WTC11 (cell line): ENCODE measurements around the gene MYL9. TPM values are rescaled to one million over a fixed set of nuclear protein-coding genes. Genes with fewer than 3 reads are reported as not detected.

Source experiments
- AR ChIP-seq: fragments of 250-450 bp; sonication (Bioruptor Pico); IDR thresholded peaks from 2 replicates; pipeline ENCODE4 v1.9.0; 2021; ENCODE audit warnings: mild to moderate bottlenecking
- ARID4B ChIP-seq: sonication (generic); formaldehyde crosslinking; IDR thresholded peaks from 2 replicates; pipeline ENCODE4 v1.8.0; 2023; ENCODE audit warnings: missing genetic modification reagents, mild to moderate bottlenecking, borderline replicate concordance
- CDX4 ChIP-seq: fragments of 250-450 bp; sonication (Bioruptor Pico); IDR thresholded peaks from 2 replicates; pipeline ENCODE4 v1.9.0; 2021; ENCODE audit warnings: moderate library complexity, mild to moderate bottlenecking, inconsistent platforms, borderline replicate concordance
- EMX1 ChIP-seq: fragments of 250-450 bp; sonication (Bioruptor Pico); IDR thresholded peaks from 2 replicates; pipeline ENCODE4 v1.8.0; 2021; ENCODE audit warnings: mild to moderate bottlenecking
- ESRRA ChIP-seq: sonication (generic); formaldehyde crosslinking; IDR thresholded peaks from 2 replicates; pipeline ENCODE4 v1.8.1; 2022; ENCODE audit warnings: mild to moderate bottlenecking, missing genetic modification reagents, borderline replicate concordance
- FOXJ3 ChIP-seq: sonication (generic); formaldehyde crosslinking; IDR thresholded peaks from 2 replicates; pipeline ENCODE4 v1.9.0; 2021; ENCODE audit warnings: missing genetic modification reagents, mild to moderate bottlenecking, borderline replicate concordance
- FOXP4 ChIP-seq: sonication (generic); formaldehyde crosslinking; IDR thresholded peaks from 2 replicates; pipeline ENCODE4 v1.8.0; 2022; ENCODE audit warnings: mild to moderate bottlenecking, missing genetic modification reagents
- GABPB1 ChIP-seq: sonication (generic); formaldehyde crosslinking; IDR thresholded peaks from 2 replicates; pipeline ENCODE4 v1.8.1; 2023; ENCODE audit warnings: mild to moderate bottlenecking, missing genetic modification reagents
- HMGA2 ChIP-seq: fragments of 250-450 bp; sonication (Bioruptor Pico); IDR thresholded peaks from 2 replicates; pipeline ENCODE4 v1.4.0; 2021; ENCODE audit warnings: mild to moderate bottlenecking, moderate library complexity
- KAT7 ChIP-seq: sonication (generic); formaldehyde crosslinking; IDR thresholded peaks from 2 replicates; pipeline ENCODE4 v1.8.1; 2023; ENCODE audit warnings: missing genetic modification reagents, mild to moderate bottlenecking, borderline replicate concordance
- NFATC4 ChIP-seq: fragments of 250-450 bp; sonication (Bioruptor Pico); IDR thresholded peaks from 2 replicates; pipeline ENCODE4 v1.9.0; 2021; ENCODE audit warnings: mild to moderate bottlenecking
- NFE2L1 ChIP-seq: sonication (generic); formaldehyde crosslinking; IDR thresholded peaks from 2 replicates; pipeline ENCODE4 v1.8.1; 2023; ENCODE audit warnings: missing genetic modification reagents
- NR2C2 ChIP-seq: sonication (generic); formaldehyde crosslinking; IDR thresholded peaks from 2 replicates; pipeline ENCODE4 v1.8.0; 2022; ENCODE audit warnings: mild to moderate bottlenecking, missing genetic modification reagents
- RELA ChIP-seq: sonication (generic); formaldehyde crosslinking; IDR thresholded peaks from 2 replicates; pipeline ENCODE4 v1.8.1; 2022; ENCODE audit warnings: missing genetic modification reagents, mild to moderate bottlenecking, borderline replicate concordance
- RORB ChIP-seq: fragments of 250-450 bp; sonication (Bioruptor Pico); IDR thresholded peaks from 2 replicates; pipeline ENCODE4 v1.9.0; 2021; ENCODE audit warnings: mild to moderate bottlenecking
- SMAD4 ChIP-seq: sonication (generic); formaldehyde crosslinking; IDR thresholded peaks from 2 replicates; pipeline ENCODE4 v1.8.0; 2022; ENCODE audit warnings: mild to moderate bottlenecking, missing genetic modification reagents
- SP1 ChIP-seq: sonication (generic); formaldehyde crosslinking; conservative IDR thresholded peaks from 2 replicates; pipeline ENCODE4 v1.8.1; 2022; ENCODE audit warnings: missing genetic modification reagents
- TCF7 ChIP-seq: sonication (generic); formaldehyde crosslinking; IDR thresholded peaks from 2 replicates; pipeline ENCODE4 v1.8.0; 2022; ENCODE audit warnings: mild to moderate bottlenecking, low read depth, missing genetic modification reagents, moderate library complexity
- TEAD1 ChIP-seq: sonication (generic); formaldehyde crosslinking; IDR thresholded peaks from 2 replicates; pipeline ENCODE4 v1.8.0; 2022; ENCODE audit warnings: mild to moderate bottlenecking, missing genetic modification reagents
- TP53 ChIP-seq: sonication (generic); formaldehyde crosslinking; IDR thresholded peaks from 2 replicates; pipeline ENCODE4 v1.8.1; 2023; ENCODE audit warnings: mild to moderate bottlenecking, missing genetic modification reagents
- ZNF138 ChIP-seq: sonication (generic); formaldehyde crosslinking; conservative IDR thresholded peaks from 2 replicates; pipeline ENCODE4 v1.8.1; 2022; ENCODE audit warnings: mild to moderate bottlenecking, moderate library complexity, missing genetic modification reagents
- ZNF263 ChIP-seq: sonication (generic); formaldehyde crosslinking; IDR thresholded peaks from 2 replicates; pipeline ENCODE4 v1.8.1; 2022; ENCODE audit warnings: low read depth, mild to moderate bottlenecking, moderate library complexity, missing genetic modification reagents
- total RNA-seq: library from RNA; stranded (reverse); gene quantifications from 3 replicates; pipeline ENCODE4 v1.2.3, GENCODE V29; 2021
- TF ChIP-seq, protein P1 (sequence below): fragments of 250-450 bp; sonication (Bioruptor Pico); IDR thresholded peaks from 2 replicates; pipeline ENCODE4 v1.9.0; 2021; ENCODE audit warnings: mild to moderate bottlenecking, borderline replicate concordance
- TF ChIP-seq, protein P2 (sequence below): sonication (generic); formaldehyde crosslinking; IDR thresholded peaks from 2 replicates; pipeline ENCODE4 v1.8.0; 2023; ENCODE audit warnings: missing genetic modification reagents
- TF ChIP-seq, protein P3 (sequence below): sonication (generic); formaldehyde crosslinking; IDR thresholded peaks from 2 replicates; pipeline ENCODE4 v1.8.0; 2022; ENCODE audit warnings: mild to moderate bottlenecking, missing genetic modification reagents

The MYL9 gene
- total RNA-seq, 1 experiment from 2014 or later: 54.7 TPM

GRCh38 chr20:36573103-36573797, 31.9 kb downstream of the MYL9 start, which contains the start of gene TGIF2 (continued):
- TF ChIP-seq FOXP4 (CRISPR knock-in tag) (peak; percentile 22; the same call in 1 of the 2 replicates), RELA (CRISPR knock-in tag) (no peak), ZNF263 (CRISPR knock-in tag) (no peak), NR2C2 (CRISPR knock-in tag) (no peak), ZNF138 (CRISPR knock-in tag) (no peak), NFATC4 (CRISPR knock-in tag) (no peak), ESRRA (no peak), HMGA2 (peak; percentile 21; the same call in 1 of the 2 replicates), ARID4B (CRISPR knock-in tag) (no peak), TCF7 (CRISPR knock-in tag) (no peak), SMAD4 (no peak), GABPB1 (no peak; the same call in 1 of the 2 replicates), AR (CRISPR knock-in tag) (no peak), KAT7 (peak; percentile 49; the same call in 1 of the 2 replicates), FOXJ3 (no peak), TEAD1 (peak; percentile 94; the same call in 1 of the 2 replicates), CDX4 (CRISPR knock-in tag) (no peak), NFE2L1 (CRISPR knock-in tag) (no peak), SP1 (CRISPR knock-in tag) (peak; percentile 83), EMX1 (CRISPR knock-in tag) (no peak), RORB (CRISPR knock-in tag) (no peak), TP53 (CRISPR knock-in tag) (peak; percentile 21; the same call in 1 of the 2 replicates)
- TF ChIP-seq, protein P1, sequence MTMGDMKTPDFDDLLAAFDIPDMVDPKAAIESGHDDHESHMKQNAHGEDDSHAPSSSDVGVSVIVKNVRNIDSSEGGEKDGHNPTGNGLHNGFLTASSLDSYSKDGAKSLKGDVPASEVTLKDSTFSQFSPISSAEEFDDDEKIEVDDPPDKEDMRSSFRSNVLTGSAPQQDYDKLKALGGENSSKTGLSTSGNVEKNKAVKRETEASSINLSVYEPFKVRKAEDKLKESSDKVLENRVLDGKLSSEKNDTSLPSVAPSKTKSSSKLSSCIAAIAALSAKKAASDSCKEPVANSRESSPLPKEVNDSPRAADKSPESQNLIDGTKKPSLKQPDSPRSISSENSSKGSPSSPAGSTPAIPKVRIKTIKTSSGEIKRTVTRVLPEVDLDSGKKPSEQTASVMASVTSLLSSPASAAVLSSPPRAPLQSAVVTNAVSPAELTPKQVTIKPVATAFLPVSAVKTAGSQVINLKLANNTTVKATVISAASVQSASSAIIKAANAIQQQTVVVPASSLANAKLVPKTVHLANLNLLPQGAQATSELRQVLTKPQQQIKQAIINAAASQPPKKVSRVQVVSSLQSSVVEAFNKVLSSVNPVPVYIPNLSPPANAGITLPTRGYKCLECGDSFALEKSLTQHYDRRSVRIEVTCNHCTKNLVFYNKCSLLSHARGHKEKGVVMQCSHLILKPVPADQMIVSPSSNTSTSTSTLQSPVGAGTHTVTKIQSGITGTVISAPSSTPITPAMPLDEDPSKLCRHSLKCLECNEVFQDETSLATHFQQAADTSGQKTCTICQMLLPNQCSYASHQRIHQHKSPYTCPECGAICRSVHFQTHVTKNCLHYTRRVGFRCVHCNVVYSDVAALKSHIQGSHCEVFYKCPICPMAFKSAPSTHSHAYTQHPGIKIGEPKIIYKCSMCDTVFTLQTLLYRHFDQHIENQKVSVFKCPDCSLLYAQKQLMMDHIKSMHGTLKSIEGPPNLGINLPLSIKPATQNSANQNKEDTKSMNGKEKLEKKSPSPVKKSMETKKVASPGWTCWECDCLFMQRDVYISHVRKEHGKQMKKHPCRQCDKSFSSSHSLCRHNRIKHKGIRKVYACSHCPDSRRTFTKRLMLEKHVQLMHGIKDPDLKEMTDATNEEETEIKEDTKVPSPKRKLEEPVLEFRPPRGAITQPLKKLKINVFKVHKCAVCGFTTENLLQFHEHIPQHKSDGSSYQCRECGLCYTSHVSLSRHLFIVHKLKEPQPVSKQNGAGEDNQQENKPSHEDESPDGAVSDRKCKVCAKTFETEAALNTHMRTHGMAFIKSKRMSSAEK (CRISPR knock-in tag): no peak
- TF ChIP-seq, protein P2, sequence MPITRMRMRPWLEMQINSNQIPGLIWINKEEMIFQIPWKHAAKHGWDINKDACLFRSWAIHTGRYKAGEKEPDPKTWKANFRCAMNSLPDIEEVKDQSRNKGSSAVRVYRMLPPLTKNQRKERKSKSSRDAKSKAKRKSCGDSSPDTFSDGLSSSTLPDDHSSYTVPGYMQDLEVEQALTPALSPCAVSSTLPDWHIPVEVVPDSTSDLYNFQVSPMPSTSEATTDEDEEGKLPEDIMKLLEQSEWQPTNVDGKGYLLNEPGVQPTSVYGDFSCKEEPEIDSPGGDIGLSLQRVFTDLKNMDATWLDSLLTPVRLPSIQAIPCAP (CRISPR knock-in tag): 0 out of 2 replicates have a peak, but pooled peaks have one; percentile 23
- TF ChIP-seq, protein P3, sequence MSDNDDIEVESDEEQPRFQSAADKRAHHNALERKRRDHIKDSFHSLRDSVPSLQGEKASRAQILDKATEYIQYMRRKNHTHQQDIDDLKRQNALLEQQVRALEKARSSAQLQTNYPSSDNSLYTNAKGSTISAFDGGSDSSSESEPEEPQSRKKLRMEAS (CRISPR knock-in tag): peak; percentile 67
